B cell (primary cell): Measurements from ENCODE around the gene SPOP.

Experiments used
- EZH2 ChIP-seq: IDR thresholded peaks from 2 replicates; pipeline ENCODE4 v1.6.1; 2012; ENCODE audit warnings: borderline replicate concordance, low read depth, mild to moderate bottlenecking, moderate library complexity, low read length; ENCODE audit not compliant: insufficient read depth, poor library complexity, severe bottlenecking
- TF ChIP-seq, protein P1 (sequence below): fragments of 200-600 bp; IDR thresholded peaks from one replicate; pipeline ENCODE4 v1.8.0; 2022; ENCODE audit warnings: antibody characterized with exemption, mild to moderate bottlenecking

DNA sequence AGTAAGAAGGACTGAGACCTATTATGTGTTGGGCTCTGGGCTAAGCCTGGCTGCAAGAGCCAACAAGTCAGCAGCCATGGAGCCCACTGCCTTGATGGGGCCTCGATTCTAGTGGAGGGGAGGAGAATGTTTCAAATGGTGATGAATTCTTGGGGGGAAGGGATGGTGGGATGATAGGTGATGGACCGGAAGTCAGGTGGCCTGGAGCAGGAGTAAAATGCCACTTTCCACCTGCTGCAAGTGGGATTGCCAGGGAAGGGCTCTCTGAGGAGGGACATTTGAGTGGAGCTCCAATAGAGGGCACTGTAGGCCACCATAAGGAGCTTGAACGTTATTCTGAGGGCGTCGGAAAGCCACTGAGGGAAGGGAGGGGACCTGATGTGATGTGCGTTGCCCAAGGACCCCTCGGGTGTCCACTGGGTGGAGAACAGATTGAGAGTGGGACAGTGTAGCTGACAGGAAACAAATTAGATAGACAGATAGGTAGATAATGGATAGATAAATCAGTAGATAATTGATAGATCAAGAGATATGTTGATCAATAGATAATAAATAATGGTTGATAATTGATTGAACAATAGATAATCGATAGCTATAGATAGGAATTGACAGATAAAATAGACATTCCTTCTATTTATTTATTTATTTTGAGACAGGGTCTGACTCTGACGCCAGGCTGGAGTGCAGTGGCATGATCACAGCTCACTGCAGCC, 120.4 kb downstream of the SPOP start:
- TF ChIP-seq EZH2 = no peak
- TF ChIP-seq, protein P1, sequence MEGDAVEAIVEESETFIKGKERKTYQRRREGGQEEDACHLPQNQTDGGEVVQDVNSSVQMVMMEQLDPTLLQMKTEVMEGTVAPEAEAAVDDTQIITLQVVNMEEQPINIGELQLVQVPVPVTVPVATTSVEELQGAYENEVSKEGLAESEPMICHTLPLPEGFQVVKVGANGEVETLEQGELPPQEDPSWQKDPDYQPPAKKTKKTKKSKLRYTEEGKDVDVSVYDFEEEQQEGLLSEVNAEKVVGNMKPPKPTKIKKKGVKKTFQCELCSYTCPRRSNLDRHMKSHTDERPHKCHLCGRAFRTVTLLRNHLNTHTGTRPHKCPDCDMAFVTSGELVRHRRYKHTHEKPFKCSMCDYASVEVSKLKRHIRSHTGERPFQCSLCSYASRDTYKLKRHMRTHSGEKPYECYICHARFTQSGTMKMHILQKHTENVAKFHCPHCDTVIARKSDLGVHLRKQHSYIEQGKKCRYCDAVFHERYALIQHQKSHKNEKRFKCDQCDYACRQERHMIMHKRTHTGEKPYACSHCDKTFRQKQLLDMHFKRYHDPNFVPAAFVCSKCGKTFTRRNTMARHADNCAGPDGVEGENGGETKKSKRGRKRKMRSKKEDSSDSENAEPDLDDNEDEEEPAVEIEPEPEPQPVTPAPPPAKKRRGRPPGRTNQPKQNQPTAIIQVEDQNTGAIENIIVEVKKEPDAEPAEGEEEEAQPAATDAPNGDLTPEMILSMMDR = peak; percentile 62
